ENCODE measurements around the gene NPAS4. TPM values are rescaled to one million over a fixed set of nuclear protein-coding genes. Genes with fewer than 3 reads are reported as not detected.
"Not testable (repeated sequence)": the region's sequence is repeated elsewhere in the genome, so short reads cannot be mapped to it uniquely, and the experiment has no call there.

NPAS4 gene
- total RNA-seq (ENCODE audit: low replicate concordance): 0.18 TPM in 1 of 2 replicates, not detected in the other

- DNase-seq (ENCODE audit: low read depth): no peak
- no peak within 1 kb of the TSS for H3K4me3 ChIP-seq (ENCODE audit: low read depth, low read length)
- TF ChIP-seq CTCF (IDR thresholded peaks at IDR 0.05; ENCODE audit: insufficient read depth, low read length): no peak
Observed at GRCh38 chr11:66420671-66421476, at the start of gene NPAS4. Gene NPAS4 (plus strand): TSS chr11:66421035. CDS start chr11:66421180, 145 bp downstream.

- peak within 1 kb of the TSS; percentile 50 for H3K4me3 ChIP-seq (ENCODE audit: low read depth, low read length)
- DNase-seq (ENCODE audit: low read depth): no peak
- TF ChIP-seq CTCF (IDR thresholded peaks at IDR 0.05; ENCODE audit: insufficient read depth, low read length): no peak
Observed at GRCh38 chr11:66371627-66372415, 49.0 kb upstream of the NPAS4 start, which contains the start of gene SLC29A2. Gene SLC29A2 (minus strand): TSS chr11:66371760. CDS start chr11:66371591, 169 bp downstream.

- no peak overlapping the region for H3K4me3 ChIP-seq (ENCODE audit: low read depth, low read length)
- no peak for DNase-seq (ENCODE audit: low read depth)
- TF ChIP-seq CTCF (IDR thresholded peaks at IDR 0.05; ENCODE audit: insufficient read depth, low read length): no peak
Observed at GRCh38 chr11:66373265-66373664, 47.6 kb upstream of the NPAS4 start.

- DNase-seq (ENCODE audit: low read depth); H3K4me3 ChIP-seq (ENCODE audit: low read depth, low read length): not testable (repeated sequence)
Observed at GRCh38 chr11:66373690-66374287, 47.0 kb upstream of the NPAS4 start.

GRCh38 chr11:66380264-66380663 lies 40.6 kb upstream of the NPAS4 start:
- DNase-seq (ENCODE audit: low read depth); H3K4me3 ChIP-seq (ENCODE audit: low read depth, low read length): not testable (repeated sequence)

GRCh38 chr11:66384316-66384715 lies 36.5 kb upstream of the NPAS4 start:
- DNase-seq (ENCODE audit: low read depth); H3K4me3 ChIP-seq (ENCODE audit: low read depth, low read length): not testable (repeated sequence)

GRCh38 chr11:66386171-66387069 lies 34.4 kb upstream of the NPAS4 start:
- TF ChIP-seq CTCF (IDR thresholded peaks at IDR 0.05; ENCODE audit: insufficient read depth, low read length): peak; percentile 97
- peak; percentile 90 for DNase-seq (ENCODE audit: low read depth)
- H3K4me3 ChIP-seq (ENCODE audit: low read depth, low read length): peak overlapping the region; percentile 36
